DOHH2 (cell line): ENCODE results near the gene LRRC39.
A peak's percentile ranks its signal among the peaks of the same experiment; 100 is the strongest.

Experiments
- H3F3A ChIP-seq: fragments of 200-600 bp; sonication (generic), shearing (Covaris generic); 2 replicates; pipeline ENCODE4 v1.6.0; 2016; ENCODE audit warnings: antibody characterized with exemption, mild to moderate bottlenecking; ENCODE audit not compliant: control insufficient read depth, insufficient read depth
- H3K27ac ChIP-seq: fragments of 200-600 bp; sonication (generic); 2 replicates; pipeline ENCODE4 v1.5.1; 2014; ENCODE audit warnings: low read depth, mild to moderate bottlenecking, low read length, moderate library complexity
- H3K27me3 ChIP-seq: fragments of 200-600 bp; sonication (generic); 2 replicates; pipeline ENCODE4 v1.6.1; 2014; ENCODE audit warnings: mild to moderate bottlenecking, low read length, mixed read lengths; ENCODE audit not compliant: control insufficient read depth
- H3K36me3 ChIP-seq: fragments of 200-600 bp; sonication (generic); 2 replicates; pipeline ENCODE4 v1.6.1; 2014; ENCODE audit warnings: mild to moderate bottlenecking, low read length, moderate library complexity, mixed read lengths; ENCODE audit not compliant: control insufficient read depth
- H3K4me1 ChIP-seq: fragments of 200-600 bp; sonication (generic); 2 replicates; pipeline ENCODE4 v1.6.1; 2014; ENCODE audit warnings: mild to moderate bottlenecking, low read length, mixed read lengths; ENCODE audit not compliant: control insufficient read depth
- H3K4me2 ChIP-seq: fragments of 200-600 bp; sonication (generic); 2 replicates; pipeline ENCODE4 v1.6.0; 2014; ENCODE audit warnings: mild to moderate bottlenecking, low read length, moderate library complexity
- H3K4me3 ChIP-seq: fragments of 200-600 bp; sonication (generic); 2 replicates; pipeline ENCODE4 v1.5.1; 2014; ENCODE audit warnings: mild to moderate bottlenecking, low read length, mixed read lengths
- H3K79me2 ChIP-seq: fragments of 200-600 bp; sonication (generic); 2 replicates; pipeline ENCODE4 v1.6.1; 2014; ENCODE audit warnings: mild to moderate bottlenecking, low read length, mixed read lengths; ENCODE audit not compliant: control insufficient read depth
- H3K9me2 ChIP-seq: fragments of 200-600 bp; sonication (generic); replicated peaks from 2 replicates; pipeline ENCODE4 v1.6.1; 2014; ENCODE audit warnings: mild to moderate bottlenecking, low read length, mixed read lengths; ENCODE audit not compliant: control insufficient read depth
- H3K9me3 ChIP-seq: fragments of 200-600 bp; sonication (generic); 2 replicates; pipeline ENCODE4 v1.6.1; 2014; ENCODE audit warnings: antibody characterized with exemption, low read length, mixed read lengths; ENCODE audit not compliant: control insufficient read depth, insufficient read depth
- H4K20me1 ChIP-seq: fragments of 200-600 bp; sonication (generic); 2 replicates; pipeline ENCODE4 v1.6.0; 2014; ENCODE audit warnings: low read depth, mild to moderate bottlenecking, antibody characterized with exemption, low read length, moderate library complexity; ENCODE audit not compliant: control insufficient read depth, insufficient read depth
- CTCF ChIP-seq: fragments of 200-600 bp; sonication (generic); IDR thresholded peaks from one replicate; pipeline ENCODE4 v1.5.1; 2014; ENCODE audit warnings: antibody characterized with exemption, mild to moderate bottlenecking, low read depth, low read length; ENCODE audit not compliant: poor library complexity, severe bottlenecking
- EZH2phosphoT487 ChIP-seq: fragments of 200-600 bp; sonication (generic); IDR thresholded peaks from 2 replicates; pipeline ENCODE4 v1.6.1; 2017; ENCODE audit warnings: borderline replicate concordance, mild to moderate bottlenecking, antibody characterized with exemption, low read length, moderate library complexity, mixed read lengths

The LRRC39 gene

GRCh38 chr1:100187912-100188311 lies 9.9 kb upstream of the LRRC39 start:
- Histone ChIP-seq H3K9me2 (no peaks in the 10 kb centered on the region), H3K27me3 (no peaks in the 10 kb centered on the region), H4K20me1 (no peaks in the 10 kb centered on the region), H3K9me3 (no peaks in the 10 kb centered on the region), H3K4me1 (peaks cover 12% of the 10 kb centered on the region), H3K36me3 (no peaks in the 10 kb centered on the region), H3K27ac (no peak overlapping the region), H3K4me2 (no peak overlapping the region), H3K4me3 (no peak overlapping the region), H3F3A (no peaks in the 10 kb centered on the region), H3K79me2 (no peaks in the 10 kb centered on the region)
- no peak for TF ChIP-seq EZH2phosphoT487
- no peak for TF ChIP-seq CTCF

GRCh38 chr1:100184536-100184935 lies 6.5 kb upstream of the LRRC39 start:
- no peak overlapping the region for H3K27ac ChIP-seq
- peaks cover 12% of the 10 kb centered on the region for H3K4me1 ChIP-seq
- no peaks in the 10 kb centered on the region for H3K79me2 ChIP-seq
- no peaks in the 10 kb centered on the region for H3K36me3 ChIP-seq
- H3F3A ChIP-seq: no peaks in the 10 kb centered on the region
- H3K9me2 ChIP-seq: no peaks in the 10 kb centered on the region
- H3K27me3 ChIP-seq: no peaks in the 10 kb centered on the region
- no peaks in the 10 kb centered on the region for H4K20me1 ChIP-seq
- H3K4me2 ChIP-seq: peak overlapping the region; percentile 37; the same call in 1 of the 2 replicates
- H3K4me3 ChIP-seq: no peak overlapping the region
- TF ChIP-seq EZH2phosphoT487: no peak
- TF ChIP-seq CTCF: no peak
- H3K9me3 ChIP-seq: no peaks in the 10 kb centered on the region

- Histone ChIP-seq H3F3A (no peaks in the 10 kb centered on the region), H3K9me2 (no peaks in the 10 kb centered on the region), H3K4me3 (no peak overlapping the region), H3K4me2 (no peak overlapping the region), H4K20me1 (no peaks in the 10 kb centered on the region), H3K79me2 (no peaks in the 10 kb centered on the region), H3K9me3 (no peaks in the 10 kb centered on the region), H3K36me3 (no peaks in the 10 kb centered on the region), H3K4me1 (peaks cover 12% of the 10 kb centered on the region), H3K27me3 (no peaks in the 10 kb centered on the region), H3K27ac (no peak overlapping the region)
- TF ChIP-seq EZH2phosphoT487 (no peak), CTCF (no peak)
Observed at GRCh38 chr1:100183370-100183769, 5.3 kb upstream of the LRRC39 start.
